Glomerular endothelial cell (primary cell): Measurements from ENCODE around the gene SLU7. TPM values are rescaled to one million over a fixed set of nuclear protein-coding genes. Genes with fewer than 3 reads are reported as not detected.

Experiments
- DNase-seq: peaks from one replicate; pipeline ENCODE4 v3.0.0-alpha.2; 2011; ENCODE audit warnings: low read depth, low spot score; ENCODE audit errors: extremely low read depth
- total RNA-seq: library from RNA; depleted of rRNA; stranded (reverse); fragments of >200 nt; gene quantifications from 2 replicates; pipeline ENCODE4 v1.2.3, GENCODE V29; 2015

Gene SLU7
- total RNA-seq, 1 donor from 2014 or later = 22.9 TPM

DNA sequence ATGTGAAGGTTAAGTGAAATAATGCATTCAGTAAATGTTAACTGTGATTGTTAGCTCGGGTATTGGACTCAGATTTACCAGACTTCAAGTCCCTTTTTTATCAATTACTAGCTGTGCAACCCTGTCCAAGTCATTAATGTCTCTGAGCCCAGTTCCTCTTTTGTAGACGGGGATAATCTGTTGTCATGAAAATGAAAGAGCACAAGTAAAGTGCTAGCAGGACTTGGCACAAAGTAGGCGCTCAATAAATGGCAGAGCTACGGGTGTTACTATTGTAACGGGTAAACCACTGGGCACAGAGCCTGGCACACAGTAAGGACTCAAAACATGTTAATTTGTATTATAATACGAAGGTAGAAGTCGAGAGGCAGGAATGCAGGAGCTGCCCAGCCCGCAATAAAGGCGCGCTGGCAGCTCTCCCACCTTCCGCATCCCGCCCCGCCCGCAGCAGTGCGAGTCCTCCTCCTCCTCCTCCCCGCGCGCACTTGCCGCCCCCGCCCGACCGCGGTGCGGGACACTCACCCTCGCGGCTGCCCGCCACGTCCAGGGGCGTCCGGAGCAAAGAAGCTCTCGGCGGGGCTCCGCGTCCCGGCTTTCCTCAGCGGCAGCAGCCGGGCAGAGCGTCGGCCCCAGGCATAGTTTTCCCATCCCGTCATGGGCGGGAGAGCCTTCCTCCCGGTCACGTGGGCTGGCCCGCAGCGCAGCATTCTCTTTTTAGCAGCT lies 48.7 kb downstream of the SLU7 start, which contains the start of gene C1QTNF2:
Gene C1QTNF2, minus strand, starts transcription at position 637 of the 723 bp plus-strand sequence. CDS start 15,615 bp downstream, outside the sequence.
- no peak for DNase-seq

DNA sequence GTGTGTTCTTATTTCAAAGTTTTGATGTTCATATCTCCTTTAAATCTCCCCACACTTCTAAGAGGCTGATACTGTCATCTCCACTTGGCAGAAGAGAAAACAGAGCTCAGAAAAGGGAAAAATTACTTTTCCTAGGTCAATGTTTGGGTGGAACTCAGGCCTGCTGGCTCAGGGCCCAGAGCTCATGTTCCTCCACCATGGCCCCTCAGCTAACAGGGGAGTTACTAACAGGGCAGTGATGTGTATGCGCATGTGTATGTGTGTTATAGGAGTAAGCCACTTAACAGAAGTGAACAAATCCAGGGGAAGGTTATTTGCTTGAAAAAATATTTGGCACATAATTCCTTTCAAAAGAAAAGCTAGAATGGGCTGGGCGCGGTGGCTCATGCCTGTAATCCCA lies 51.0 kb downstream of the SLU7 start:
- no peak for DNase-seq

DNA sequence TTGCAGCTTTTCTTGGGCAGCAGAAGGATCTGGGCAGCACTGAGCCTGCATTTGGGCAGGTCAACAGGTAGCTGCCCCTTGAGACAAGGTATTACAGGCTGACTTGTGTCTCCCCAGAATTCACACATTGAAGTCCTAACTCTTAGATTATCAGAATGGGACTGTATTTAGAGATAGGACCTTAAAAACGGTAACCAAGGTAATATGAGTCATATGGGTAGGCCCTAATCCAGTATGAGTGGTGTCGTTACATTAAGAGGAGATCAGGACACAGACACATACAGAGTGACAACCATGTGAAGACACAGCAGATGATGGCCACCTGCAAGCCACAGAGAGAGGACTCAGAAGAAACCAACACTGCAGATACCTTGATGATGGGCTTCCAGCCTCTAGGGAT lies 51.6 kb downstream of the SLU7 start:
- no peak for DNase-seq

DNA sequence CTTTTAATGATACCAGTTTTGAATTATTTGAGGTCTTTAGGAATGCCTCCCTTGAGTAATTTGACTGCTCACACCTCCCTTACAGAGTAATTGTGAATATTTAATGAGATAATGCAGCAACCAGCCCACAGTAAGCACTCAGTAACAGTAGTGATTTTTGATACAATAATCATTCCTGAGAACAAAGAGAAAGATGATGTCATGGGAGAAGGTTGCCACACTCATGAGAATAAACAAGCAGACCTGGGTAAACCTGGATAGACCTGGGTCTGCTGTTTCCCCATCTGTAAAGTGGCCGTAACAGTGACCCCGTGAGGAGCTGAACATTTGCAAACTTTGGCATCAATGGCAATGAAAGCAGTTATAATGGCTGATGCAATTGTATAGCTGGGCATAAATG lies 52.7 kb downstream of the SLU7 start:
- no peak for DNase-seq

DNA sequence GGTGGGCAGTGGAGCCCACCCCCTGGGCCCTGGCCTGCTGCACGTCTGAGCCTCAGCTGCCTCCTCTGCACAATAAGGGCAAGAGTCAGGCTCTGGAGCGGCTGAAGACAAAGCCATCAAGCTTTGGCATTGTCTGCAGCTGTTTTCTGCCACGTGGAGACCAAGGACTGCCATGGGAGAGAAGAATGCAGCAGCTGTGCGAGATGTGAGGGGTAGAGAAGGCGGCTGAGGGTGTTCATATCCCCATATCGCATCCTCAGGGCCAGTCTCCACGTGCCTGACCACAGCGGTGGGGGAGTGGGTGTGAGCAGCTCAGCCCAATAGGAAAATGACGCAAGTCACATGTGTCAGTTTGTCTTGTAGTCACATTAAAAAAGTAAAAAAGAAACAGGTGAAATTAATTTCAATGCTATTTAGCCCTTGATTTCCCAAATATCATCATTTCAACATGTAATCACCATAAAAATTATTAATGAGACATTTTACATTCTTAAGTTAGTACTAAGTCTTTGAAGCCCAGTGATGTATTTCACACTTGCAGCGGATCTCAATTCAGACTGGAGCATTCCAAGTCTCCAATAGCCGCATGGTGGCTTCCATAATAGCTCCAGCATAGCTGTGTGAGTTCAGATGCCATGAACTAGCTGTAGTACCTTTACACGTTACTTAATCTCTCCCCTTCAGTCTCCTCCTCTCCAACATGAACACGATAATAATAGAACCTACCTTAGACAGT lies 55.1 kb downstream of the SLU7 start:
- no peak for DNase-seq

DNA sequence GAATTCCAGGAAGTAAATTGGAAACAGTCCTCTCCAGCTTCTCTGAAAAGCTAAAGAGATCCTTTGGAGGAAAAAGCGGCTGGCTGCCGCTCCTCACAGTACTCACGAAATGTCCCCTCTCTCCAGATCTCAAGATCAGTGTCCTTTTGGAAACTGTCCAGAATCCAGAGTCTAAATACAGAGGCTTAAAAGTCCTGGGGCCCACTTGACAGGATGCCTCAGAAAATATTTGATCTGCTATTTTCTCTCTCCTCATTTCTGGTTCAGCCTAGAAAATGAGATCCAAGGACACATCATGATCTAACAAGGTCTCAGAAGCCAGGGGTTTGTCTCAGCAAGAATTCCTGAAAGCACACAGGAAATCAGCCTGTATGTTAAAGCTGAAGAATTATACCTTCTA lies 55.7 kb downstream of the SLU7 start:
- no peak for DNase-seq

DNA sequence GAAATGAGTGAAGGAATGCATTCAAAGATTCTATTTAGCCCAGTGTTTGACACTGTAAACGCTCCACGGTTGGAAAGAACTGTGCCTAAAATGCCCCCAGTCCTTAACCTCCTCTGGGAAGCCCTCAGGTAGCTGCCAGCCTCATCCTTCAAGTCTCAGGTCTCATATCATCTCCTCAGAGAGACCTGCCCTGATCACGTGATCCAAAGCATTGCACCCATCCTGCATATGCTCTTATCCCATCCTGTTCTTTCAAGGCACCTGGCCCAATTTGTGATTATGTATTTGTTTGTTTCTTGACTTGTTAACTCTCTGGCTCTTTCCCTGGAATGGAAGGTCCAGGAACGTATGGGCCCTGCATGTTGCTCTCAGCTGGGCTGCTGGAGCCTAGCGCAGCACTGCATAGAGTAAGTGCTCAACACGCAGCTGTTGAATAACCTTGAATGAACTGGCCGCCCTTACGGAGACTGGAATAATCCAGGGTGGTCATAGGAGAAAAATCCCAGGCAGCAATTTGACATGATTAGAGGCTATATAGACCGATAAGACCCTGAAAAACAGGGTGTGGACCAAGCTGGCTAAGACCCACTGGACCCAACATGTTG lies 57.2 kb downstream of the SLU7 start:
- no peak for DNase-seq

DNA sequence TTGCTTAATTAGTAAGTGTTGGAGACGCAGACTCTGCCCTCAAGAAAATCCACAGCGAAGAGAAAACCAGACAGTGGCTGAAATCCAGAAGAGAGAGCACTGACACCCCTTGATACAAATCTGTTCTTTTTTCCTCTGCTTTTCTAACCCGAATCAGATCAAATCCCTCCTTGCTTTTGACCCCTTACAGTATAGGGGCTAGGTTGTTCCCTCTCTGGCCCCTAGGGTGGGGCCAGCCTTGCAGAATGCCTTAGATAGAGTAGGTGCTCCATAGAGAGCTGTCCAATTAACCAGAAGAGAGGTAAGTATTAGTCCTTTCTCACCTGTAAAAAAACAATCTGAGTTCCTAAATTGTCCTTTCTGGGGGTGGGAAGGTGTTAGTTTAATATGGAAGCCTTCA lies 58.6 kb downstream of the SLU7 start:
- DNase-seq = no peak

DNA sequence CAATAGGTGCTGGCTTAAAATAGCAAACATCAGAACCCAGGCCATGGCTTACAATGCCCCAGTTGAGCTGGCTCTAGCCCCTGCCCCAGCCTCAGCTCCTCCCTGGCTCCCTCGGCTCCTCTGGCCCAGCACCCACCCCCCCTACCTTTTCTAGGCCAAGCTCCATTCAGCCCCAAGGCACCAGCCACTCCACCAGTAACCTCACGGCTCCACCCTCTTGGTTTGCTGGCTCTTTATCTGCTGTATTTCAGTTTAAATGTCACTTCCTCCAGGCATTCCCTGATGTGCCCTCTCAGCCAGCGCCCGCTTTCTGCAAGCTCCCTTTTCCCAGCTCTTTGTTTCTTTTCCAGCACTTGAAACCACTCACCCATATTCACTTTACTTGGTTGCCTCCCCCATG lies 59.1 kb downstream of the SLU7 start:
- DNase-seq = no peak

DNA sequence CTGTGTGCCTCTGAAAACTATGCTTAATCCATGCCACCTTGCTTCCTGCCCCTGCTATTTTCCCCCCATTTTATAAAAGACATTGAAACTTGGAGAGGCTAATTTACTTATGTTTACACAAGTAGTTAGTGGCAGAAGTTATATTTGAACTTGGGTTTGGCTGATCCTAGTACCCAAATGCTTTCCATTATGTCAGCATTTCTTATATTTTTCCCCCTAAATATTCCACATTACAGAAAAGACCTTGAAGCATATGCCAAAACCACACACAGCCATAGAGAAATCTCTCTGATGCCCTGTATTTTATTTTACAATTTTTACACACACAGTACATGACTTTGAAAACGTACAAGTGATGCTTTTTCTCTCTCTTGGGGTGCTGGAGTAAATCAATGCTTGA lies 59.6 kb downstream of the SLU7 start:
- DNase-seq = no peak

DNA sequence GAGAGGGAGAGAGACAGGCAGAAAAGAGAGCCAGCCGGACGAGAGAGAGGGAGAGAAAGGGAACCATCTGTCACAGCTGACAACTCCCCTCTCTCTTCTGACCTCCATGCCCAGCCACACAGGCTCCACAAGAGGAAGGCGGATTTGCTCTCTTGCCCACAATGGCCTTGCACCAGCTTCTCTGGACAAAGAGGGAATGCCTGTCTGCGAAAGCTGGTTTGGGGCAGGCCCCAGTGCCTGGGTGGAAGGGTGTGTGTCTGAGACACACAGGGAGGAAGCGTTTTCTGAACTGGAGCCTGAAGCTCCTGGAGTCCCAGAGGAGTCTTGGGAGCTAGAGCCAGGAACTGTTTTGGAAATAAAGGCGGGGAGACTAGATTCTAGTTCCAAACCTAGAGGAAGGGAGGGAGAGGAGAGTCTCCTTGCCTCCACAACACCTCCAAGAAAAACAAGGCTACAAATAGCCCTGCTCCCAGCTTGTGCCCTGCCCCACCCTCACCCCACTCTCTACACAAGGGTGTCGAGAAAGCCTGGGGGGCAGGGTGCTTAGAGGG lies 60.9 kb downstream of the SLU7 start:
- no peak for DNase-seq

DNA sequence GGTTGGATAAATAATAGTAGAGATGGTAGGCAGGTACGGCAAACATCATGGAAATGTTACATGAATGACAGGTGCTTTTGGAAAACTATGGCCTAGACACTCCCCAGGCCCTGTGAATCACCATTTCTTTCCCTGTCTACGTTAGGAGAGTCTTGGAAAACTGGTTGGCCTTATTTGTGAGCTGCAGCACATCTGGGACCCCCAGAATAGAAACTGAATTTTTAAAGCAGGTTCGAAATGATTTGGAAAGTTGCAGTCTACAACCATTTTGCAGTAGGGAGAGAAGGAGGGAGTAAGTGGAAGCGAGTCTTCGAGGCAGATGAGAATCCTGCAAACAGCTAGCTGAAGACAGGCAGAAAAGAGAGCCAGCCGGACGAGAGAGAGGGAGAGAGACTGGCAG lies 61.5 kb downstream of the SLU7 start:
- DNase-seq = no peak

DNA sequence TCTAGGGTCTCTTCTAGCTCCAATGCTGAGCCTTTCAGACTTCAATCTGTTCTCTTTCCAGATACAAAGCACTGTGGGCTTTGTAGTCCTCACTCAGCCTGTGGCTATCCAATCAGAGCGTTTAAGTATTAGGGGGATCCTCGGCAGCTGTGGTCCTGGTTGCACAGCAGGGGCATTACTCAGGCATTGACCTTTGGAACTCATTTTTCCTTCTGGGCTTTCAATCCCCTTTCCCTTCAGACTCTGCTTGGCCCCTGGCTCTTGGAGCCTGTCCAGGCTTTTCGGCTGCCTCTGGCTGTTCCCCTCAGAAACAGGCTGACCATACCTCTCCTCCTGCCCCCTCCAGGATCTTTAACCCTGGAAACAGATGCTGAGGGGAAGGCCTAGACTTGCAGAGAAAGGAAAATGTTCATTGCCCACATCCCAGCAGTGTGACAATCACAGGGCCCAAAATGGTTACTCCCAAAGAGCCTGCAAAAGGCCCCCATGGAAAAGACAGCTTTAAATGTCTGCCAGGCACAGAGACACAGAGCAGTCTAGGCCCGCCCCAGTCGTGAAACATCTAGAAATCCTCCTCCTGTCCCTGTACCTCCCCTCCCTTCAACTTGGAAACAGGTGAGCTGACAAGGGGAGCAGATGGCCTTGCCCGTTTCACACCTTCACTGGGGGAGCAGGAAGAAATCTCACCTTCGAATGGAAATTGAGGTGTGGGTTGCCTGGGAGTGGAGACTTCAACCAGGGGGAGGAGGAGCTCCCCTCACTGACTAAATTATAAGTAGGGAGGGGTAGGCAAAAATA lies 62.1 kb downstream of the SLU7 start:
- DNase-seq = no peak

DNA sequence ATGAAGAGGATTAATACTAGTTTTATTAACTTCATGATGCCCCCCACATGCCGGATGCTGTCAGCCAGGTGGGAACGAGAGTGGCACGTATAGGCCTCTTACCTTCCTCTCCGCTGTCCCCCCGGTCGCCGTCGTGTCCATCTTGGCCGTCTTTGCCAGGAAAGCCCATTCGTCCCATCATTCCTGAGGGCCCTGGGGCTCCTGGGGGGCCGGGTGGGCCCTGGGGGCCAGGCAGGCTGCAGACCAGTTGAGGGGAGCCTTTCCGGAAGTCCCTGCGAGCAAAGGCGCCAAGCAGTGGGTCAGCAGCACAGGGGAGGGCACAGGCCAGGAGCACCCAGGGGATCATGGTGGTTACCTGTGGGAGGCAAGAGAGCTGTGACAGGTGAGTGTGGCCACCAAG lies 64.2 kb downstream of the SLU7 start:
- no peak for DNase-seq

DNA sequence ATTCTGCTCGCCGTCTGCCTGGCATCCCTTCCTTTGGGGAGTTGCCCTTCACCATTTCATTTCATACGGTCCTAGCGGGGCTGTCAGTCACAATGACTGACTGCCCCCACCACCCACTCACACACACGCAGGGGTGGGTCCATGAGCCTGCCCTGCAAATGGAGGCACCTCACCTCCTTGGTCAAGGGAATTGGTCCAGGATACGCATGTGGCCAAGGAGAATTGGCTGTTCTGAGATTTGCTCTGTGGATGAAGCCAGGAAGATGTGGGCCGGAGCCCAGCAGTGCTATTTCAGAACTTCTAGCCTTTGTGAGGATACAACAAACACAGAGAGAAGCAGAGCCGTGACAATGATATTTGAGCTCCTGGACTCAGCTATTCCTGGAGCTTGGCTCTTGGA lies 65.5 kb downstream of the SLU7 start:
- DNase-seq = no peak

DNA sequence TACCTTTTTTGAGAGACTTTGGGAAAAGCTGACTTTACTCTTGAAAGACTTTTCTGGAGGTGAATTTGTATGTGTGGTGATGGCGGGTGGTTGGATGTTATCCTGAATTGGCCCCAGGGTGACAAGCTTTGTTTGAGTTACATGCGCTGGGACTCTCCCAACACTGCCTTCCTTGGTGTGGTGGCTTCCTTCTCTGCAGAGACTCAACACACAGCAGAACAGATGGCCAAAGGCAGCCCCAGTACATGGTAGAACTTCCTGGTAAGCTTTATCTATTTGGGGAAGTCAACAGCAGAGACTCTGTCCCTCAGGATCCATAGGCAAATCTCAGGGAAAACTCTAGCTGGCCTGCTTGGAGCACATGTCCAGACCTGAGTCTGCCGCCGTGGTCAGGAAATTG lies 66.6 kb downstream of the SLU7 start:
- no peak for DNase-seq

Other genes with a start within 250 kb of the SLU7 start
- 0.35 TPM in 1 of 2 replicates, not detected in the other for gene FABP6, start 189.6 kb downstream of the SLU7 start, total RNA-seq
- gene CCNJL, start 106.5 kb downstream of the SLU7 start, total RNA-seq = 18.5 and 23.2 TPM in 2 replicates
- gene C1QTNF2, start 48.5 kb downstream of the SLU7 start, total RNA-seq = 0.06 and 0.29 TPM in 2 replicates
- gene FAM200C, start 19.0 kb downstream of the SLU7 start, total RNA-seq = 2.2 and 2.5 TPM in 2 replicates
- gene PTTG1, start 2.8 kb upstream of the SLU7 start, total RNA-seq = 46.4 and 81.2 TPM in 2 replicates